CD4-positive, alpha-beta T cell (primary cell): Measurements from ENCODE around the gene CACNA2D3. TPM values are rescaled to one million over a fixed set of nuclear protein-coding genes. Genes with fewer than 3 reads are reported as not detected.

Experiments
- ATAC-seq: fragments of 200-7000 bp; cut with Tn5 transposase; one replicate; pipeline ENCODE4 v1.10.0; 2022; ENCODE audit warnings: mild to moderate bottlenecking; ENCODE audit not compliant: poor library complexity
- CTCF ChIA-PET: fragments of 350-600 bp; sonication (Branson Sonifier 250); formaldehyde crosslinking; loops from one replicate; lab custom pipeline; 2021; ENCODE audit warnings: antibody characterized with exemption, inconsistent platforms; lab: Charles Lee
- POLR2A ChIA-PET: fragments of 350-600 bp; sonication (Branson Sonifier 250); formaldehyde crosslinking; loops from one replicate; lab custom pipeline; 2021; ENCODE audit warnings: antibody characterized with exemption, inconsistent platforms; lab: Charles Lee
- DNase-seq, 14 experiments: peaks; one replicate each; pipeline ENCODE4 v3.0.0-alpha.2; 2013 to 2020; ENCODE audit warnings: mixed read lengths in 2 of 14
- H3K27ac ChIP-seq, 2 donors: one replicate each; pipeline versions ENCODE4 v1.5.1 to v1.7.0; 2013; ENCODE audit warnings: low read length in 2 of 2, low read depth in 1 of 2, mild to moderate bottlenecking in 1 of 2
- H3K27me3 ChIP-seq, 2 experiments: 1 replicate in 1 of 2; 2 replicates in 1 of 2; pipeline versions ENCODE4 v1.6.1 to v1.7.0; 2013; ENCODE audit warnings: low read length in 2 of 2, control low read depth in 1 of 2, mild to moderate bottlenecking in 1 of 2, moderate library complexity in 1 of 2; ENCODE audit not compliant: insufficient read depth in 2 of 2, control insufficient read depth in 1 of 2
- H3K36me3 ChIP-seq: one replicate; pipeline ENCODE4 v1.6.1; 2013; ENCODE audit warnings: low read length, control low read depth; ENCODE audit not compliant: insufficient read depth
- H3K4me1 ChIP-seq: one replicate; pipeline ENCODE4 v1.6.1; 2013; ENCODE audit warnings: low read length, control low read depth; ENCODE audit not compliant: insufficient read depth
- H3K4me3 ChIP-seq: one replicate; pipeline ENCODE4 v1.5.1; 2013; ENCODE audit warnings: mild to moderate bottlenecking, low read length, moderate library complexity
- H3K9me3 ChIP-seq, 2 experiments: 1 replicate in 1 of 2; 2 replicates in 1 of 2; pipeline versions ENCODE4 v1.6.1 to v1.7.0; 2013; ENCODE audit warnings: low read length in 2 of 2, mild to moderate bottlenecking in 2 of 2, control low read depth in 1 of 2, moderate library complexity in 1 of 2; ENCODE audit not compliant: control insufficient read depth in 1 of 2, insufficient read depth in 1 of 2
- H3K27ac Mint-ChIP-seq: one replicate; pipeline ENCODE4 v1.8.0; 2020; ENCODE audit warnings: mixed read lengths
- H3K27me3 Mint-ChIP-seq: one replicate; pipeline ENCODE4 v1.8.0; 2021; ENCODE audit warnings: mixed read lengths
- H3K36me3 Mint-ChIP-seq: one replicate; pipeline ENCODE4 v1.8.0; 2021; ENCODE audit warnings: low read depth, mixed read lengths
- H3K4me1 Mint-ChIP-seq: one replicate; pipeline ENCODE4 v1.8.0; 2021; ENCODE audit warnings: low read depth, mixed read lengths
- H3K4me3 Mint-ChIP-seq: one replicate; pipeline ENCODE4 v1.8.0; 2020; ENCODE audit warnings: mild to moderate bottlenecking, mixed read lengths
- H3K9me3 Mint-ChIP-seq: one replicate; pipeline ENCODE4 v1.8.0; 2020; ENCODE audit warnings: mixed read lengths
- CTCF ChIP-seq: fragments of 200-600 bp; IDR thresholded peaks from one replicate; pipeline ENCODE4 v1.8.0; 2022; ENCODE audit warnings: antibody characterized with exemption, mild to moderate bottlenecking
- intact Hi-C, 2 experiments: fragments of 100-400 bp; cut with DNase I in 1 of 2; cut with micrococcal nuclease in 1 of 2; formaldehyde crosslinking; loops; one replicate each; pipeline versions ENCODE4 v1.15.1 to v1.9.0; 2023 to 2025; cut with DNase I, micrococcal nuclease
- total RNA-seq, 174 experiments: library from RNA in 2 of 174; stranded (reverse) in 2 of 174; gene quantifications; one replicate each; pipeline ENCODE4 v1.2.3 and lab custom pipeline; 2021 to 2026

Gene CACNA2D3
- total RNA-seq, 2 experiments from 2014 or later: 0.08 TPM; not detected in 1

DNA sequence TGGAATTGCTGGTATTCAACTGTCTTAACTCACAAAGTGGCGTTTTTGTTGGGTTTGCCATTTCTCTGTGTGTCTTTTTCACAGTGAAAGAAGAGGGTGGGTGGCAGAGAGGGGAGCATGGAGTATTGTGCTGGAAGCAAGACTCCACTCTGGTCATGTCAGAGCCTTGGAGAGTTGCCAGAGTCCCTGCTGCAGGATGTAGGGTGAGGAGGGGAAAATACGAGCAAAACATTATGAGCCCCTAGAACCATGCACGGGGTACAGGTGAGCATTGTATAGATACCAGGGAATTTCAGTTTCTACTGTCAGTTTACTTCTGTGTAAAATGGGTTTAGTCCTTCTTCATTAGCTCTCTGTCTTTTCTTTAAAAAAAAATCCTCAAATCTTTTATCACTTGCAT lies 249.9 kb downstream of the CACNA2D3 start:
- H3K9me3 ChIP-seq: no peaks in the 10 kb centered on the region
- POLR2A ChIA-PET: no interaction called here
- no peaks in the 10 kb centered on the region for H3K36me3 ChIP-seq
- no peaks in the 10 kb centered on the region for H3K9me3 Mint-ChIP-seq
- no peak overlapping the region for H3K4me3 Mint-ChIP-seq
- no peaks in the 10 kb centered on the region for H3K4me1 ChIP-seq
- no peaks in the 10 kb centered on the region for H3K27me3 ChIP-seq
- no peaks in the 10 kb centered on the region for H3K4me1 Mint-ChIP-seq
- H3K27me3 Mint-ChIP-seq: peaks cover 5% of the 10 kb centered on the region
- no peaks in the 10 kb centered on the region for H3K36me3 Mint-ChIP-seq
- intact Hi-C loops: no loop called here
- no peak overlapping the region for H3K27ac Mint-ChIP-seq
- no peak for DNase-seq
- CTCF ChIA-PET: no interaction called here
- H3K4me3 ChIP-seq: no peak overlapping the region
- no peak for ATAC-seq
- TF ChIP-seq CTCF: no peak
- no peak overlapping the region for H3K27ac ChIP-seq

- no peak for TF ChIP-seq CTCF
- H3K4me1 ChIP-seq: no peaks in the 10 kb centered on the region
- no peaks in the 10 kb centered on the region for H3K9me3 ChIP-seq
- no peak overlapping the region for H3K4me3 ChIP-seq
- no peak overlapping the region for H3K27ac Mint-ChIP-seq
- ATAC-seq (no peak), DNase-seq (no peak)
- H3K27me3 Mint-ChIP-seq: peaks cover 5% of the 10 kb centered on the region
- no peaks in the 10 kb centered on the region for H3K36me3 Mint-ChIP-seq
- no peaks in the 10 kb centered on the region for H3K4me1 Mint-ChIP-seq
- ChIA-PET POLR2A (no interaction called here), CTCF (no interaction called here)
- H3K27me3 ChIP-seq: no peaks in the 10 kb centered on the region
- intact Hi-C loops: no loop called here
- no peak overlapping the region for H3K4me3 Mint-ChIP-seq
- H3K9me3 Mint-ChIP-seq: no peaks in the 10 kb centered on the region
- H3K36me3 ChIP-seq: no peaks in the 10 kb centered on the region
- no peak overlapping the region for H3K27ac ChIP-seq
Measured at GRCh38 chr3:54374214-54374852, 252.0 kb downstream of the CACNA2D3 start.

DNA sequence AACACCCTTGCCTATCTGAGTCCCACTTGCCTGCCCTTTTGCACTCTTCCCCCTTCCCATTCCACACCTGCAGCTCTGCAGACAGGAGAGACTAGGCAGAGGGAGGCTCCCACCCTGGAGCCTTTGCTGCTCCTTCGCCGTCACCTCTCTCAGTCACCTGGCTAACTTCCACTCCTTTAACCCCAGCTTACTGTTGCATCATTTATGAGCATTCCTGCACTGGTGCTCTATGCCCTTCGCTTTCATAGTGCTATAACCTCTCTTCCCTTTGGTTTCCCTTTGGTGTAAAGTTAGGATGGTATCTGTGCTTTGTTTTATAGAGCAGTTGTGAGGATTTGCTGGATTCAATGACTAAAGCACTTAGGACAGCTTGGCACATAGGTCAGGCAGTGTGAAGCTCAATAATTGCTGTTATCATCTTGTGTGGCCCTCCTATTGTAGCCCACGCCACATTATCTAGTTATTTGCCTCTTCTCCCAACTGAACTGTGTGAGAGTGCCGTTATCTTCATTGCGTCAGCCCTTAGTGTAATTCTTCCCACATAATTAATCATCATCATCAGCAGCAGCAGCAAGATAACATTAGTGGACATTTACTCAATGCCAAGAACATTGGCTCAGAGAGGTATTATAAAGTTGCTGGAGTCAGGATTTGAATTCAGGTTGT lies 253.9 kb downstream of the CACNA2D3 start:
- Mint-ChIP-seq H3K27me3 (no peaks in the 10 kb centered on the region), H3K9me3 (no peaks in the 10 kb centered on the region)

More for the DNA sequence above, 253.9 kb downstream of the CACNA2D3 start:
- no peak for TF ChIP-seq CTCF
- H3K4me3 Mint-ChIP-seq: no peak overlapping the region
- H3K27me3 ChIP-seq: no peaks in the 10 kb centered on the region
- H3K4me3 ChIP-seq: no peak overlapping the region
- intact Hi-C loops: no loop called here
- no peak overlapping the region for H3K27ac ChIP-seq
- no peaks in the 10 kb centered on the region for H3K9me3 ChIP-seq
- ChIA-PET POLR2A (no interaction called here), CTCF (no interaction called here)
- no peaks in the 10 kb centered on the region for H3K36me3 ChIP-seq
- DNase-seq (no peak), ATAC-seq (no peak)
- H3K4me1 ChIP-seq: no peaks in the 10 kb centered on the region
- H3K4me1 Mint-ChIP-seq: no peaks in the 10 kb centered on the region
- H3K27ac Mint-ChIP-seq: no peak overlapping the region
- H3K36me3 Mint-ChIP-seq: no peaks in the 10 kb centered on the region
